K562 (cell line): ENCODE measurements around the gene ERMARD. TPM values are rescaled to one million over a fixed set of nuclear protein-coding genes. Genes with fewer than 3 reads are reported as not detected.

Experiments
- ATAC-seq: fragments of 200-7000 bp; cut with Tn5 transposase; 3 replicates; pipeline ENCODE4 v1.9.1; 2020; ENCODE audit warnings: moderate library complexity
- BruUV-seq: library from RNA; stranded (reverse); fragments of 400-500 nt; replicated peaks from 2 replicates; lab custom pipeline; 2021; lab: Mats Ljungman, UMichigan
- CTCF ChIA-PET: fragments of 300-600 bp; formaldehyde crosslinking; extraction: SDS; loops from one replicate; lab custom pipeline; 2021; ENCODE audit warnings: low intra/inter-chr PET ratio; lab: Yijun Ruan, JAX
- POLR2A ChIA-PET: fragments of 300-600, 350-650 bp; sonication (Branson Sonifier 250); formaldehyde crosslinking; extraction: SDS; loops from one replicate; lab custom pipeline; 2021; ENCODE audit warnings: antibody characterized with exemption, inconsistent platforms; lab: Yijun Ruan, JAX
- DNase-seq, 4 experiments: peaks; one replicate each; pipeline versions ENCODE4 v3.0.0 to v3.0.0-alpha.2; 2011 to 2018; ENCODE audit warnings: low spot score in 3 of 4, mixed read lengths in 3 of 4; ENCODE audit errors: extremely low read depth in 1 of 4
- FAIRE-seq: peaks from 2 replicates; lab custom pipeline; 2011; peaks lifted over from hg19 to GRCh38; lab: Jason Lieb, UNC
- H2AFZ ChIP-seq: 2 replicates; pipeline ENCODE4 v1.6.0; 2011; ENCODE audit warnings: low read depth, low read length, control low read depth, inconsistent platforms
- H3K27ac ChIP-seq: fragments of 200-600 bp; 3 replicates; pipeline ENCODE4 v1.8.0; 2011; ENCODE audit warnings: low read depth, mild to moderate bottlenecking, control low read depth, inconsistent platforms, low read length, moderate library complexity, mixed read lengths; ENCODE audit errors: extremely low read depth
- H3K27me3 ChIP-seq, 2 experiments: fragments of 300-600 bp in 1 of 2; 2 replicates in 1 of 2; 3 replicates in 1 of 2; pipeline versions ENCODE4 v1.6.0 to v1.8.0; 2011; ENCODE audit warnings: inconsistent platforms in 2 of 2, low read length in 2 of 2, mild to moderate bottlenecking in 1 of 2, mixed read lengths in 1 of 2, moderate library complexity in 1 of 2; ENCODE audit not compliant: control insufficient read depth in 2 of 2, insufficient read depth in 2 of 2
- H3K36me3 ChIP-seq: fragments of 300-600 bp; 3 replicates; pipeline ENCODE4 v1.8.0; 2011; ENCODE audit warnings: mild to moderate bottlenecking, low read length, inconsistent platforms; ENCODE audit not compliant: control insufficient read depth, insufficient read depth
- H3K4me1 ChIP-seq, 2 experiments: fragments of 200-600 bp in 1 of 2; replicated peaks in 1 of 2; 2 replicates in 1 of 2; 3 replicates in 1 of 2; pipeline versions ENCODE4 v1.5.1 to v1.8.0; 2011; ENCODE audit warnings: inconsistent platforms in 2 of 2, low read length in 2 of 2, mild to moderate bottlenecking in 1 of 2, mixed read lengths in 1 of 2, moderate library complexity in 1 of 2; ENCODE audit not compliant: control insufficient read depth in 2 of 2, insufficient read depth in 2 of 2
- H3K4me2 ChIP-seq: 2 replicates; pipeline ENCODE4 v1.6.1; 2011; ENCODE audit warnings: low read length, control low read depth, inconsistent platforms, mixed read lengths; ENCODE audit not compliant: insufficient read depth
- H3K4me3 ChIP-seq: fragments of 200-600 bp; sonication (generic), shearing (Covaris generic); 2 replicates; pipeline ENCODE4 v1.5.1; 2016; ENCODE audit warnings: control low read depth, inconsistent platforms
- H3K79me2 ChIP-seq: fragments of 200-600 bp; 3 replicates; pipeline ENCODE4 v1.8.0; 2011; ENCODE audit warnings: low read length, inconsistent platforms; ENCODE audit not compliant: control insufficient read depth, insufficient read depth
- H3K9ac ChIP-seq, 2 experiments: 2 replicates each; pipeline versions ENCODE4 v1.6.0 to v1.6.1; 2011; ENCODE audit warnings: low read depth in 2 of 2, low read length in 2 of 2, control low read depth in 1 of 2, inconsistent platforms in 1 of 2, mild to moderate bottlenecking in 1 of 2, mixed read lengths in 1 of 2; ENCODE audit not compliant: insufficient read depth in 1 of 2
- H3K9me1 ChIP-seq: one replicate; pipeline ENCODE4 v1.6.0; 2011; ENCODE audit warnings: inconsistent platforms, mild to moderate bottlenecking, low read length, moderate library complexity; ENCODE audit not compliant: control insufficient read depth, insufficient read depth
- H3K9me3 ChIP-seq: replicated peaks from 2 replicates; pipeline ENCODE4 v1.5.1; 2011; ENCODE audit warnings: low read depth, low read length, inconsistent platforms; ENCODE audit not compliant: control insufficient read depth, insufficient read depth
- H4K20me1 ChIP-seq: replicated peaks from 2 replicates; pipeline ENCODE4 v1.6.1; 2011; ENCODE audit warnings: low read length, inconsistent platforms, mixed read lengths; ENCODE audit not compliant: control insufficient read depth, insufficient read depth
- CBX2 ChIP-seq: fragments of 200-600 bp; sonication (generic); IDR thresholded peaks from one replicate; pipeline ENCODE4 v1.6.1; 2012; ENCODE audit warnings: mild to moderate bottlenecking, low read length, inconsistent platforms; ENCODE audit not compliant: insufficient read depth, poor library complexity, severe bottlenecking
- CTCF ChIP-seq, 3 experiments: IDR thresholded peaks in 2 of 3; conservative IDR thresholded peaks in 1 of 3; 2 replicates each; pipeline ENCODE4 v1.5.1; 2011 to 2012; ENCODE audit warnings: low read length in 3 of 3, mild to moderate bottlenecking in 3 of 3, control low read depth in 2 of 3, improper control_type of control experiment in 1 of 3, inconsistent platforms in 1 of 3, low read depth in 1 of 3, mixed read lengths in 1 of 3, moderate library complexity in 1 of 3; ENCODE audit not compliant: insufficient read depth in 2 of 3
- KAT7 ChIP-seq: sonication (generic); formaldehyde crosslinking; IDR thresholded peaks from 2 replicates; pipeline ENCODE4 v1.8.0; 2022; ENCODE audit warnings: missing genetic modification reagents, mild to moderate bottlenecking, borderline replicate concordance
- MBD2 ChIP-seq: sonication (generic); IDR thresholded peaks from 2 replicates; pipeline ENCODE4 v1.6.1; 2016; ENCODE audit warnings: low read depth, borderline replicate concordance
- POLR2B ChIP-seq: fragments of 450-650 bp; IDR thresholded peaks from 2 replicates; pipeline ENCODE4 v1.6.1; 2018; ENCODE audit warnings: low read depth; ENCODE audit not compliant: partially characterized antibody
- TBP ChIP-seq: optimal IDR thresholded peaks from 2 replicates; pipeline ENCODE3; 2011; ENCODE audit warnings: low read depth, low read length, improper control_type of control experiment
- ZNF347 ChIP-seq: fragments of 450-650 bp; formaldehyde crosslinking; IDR thresholded peaks from 2 replicates; pipeline ENCODE4 v1.4.0; 2020; ENCODE audit warnings: low read depth, mild to moderate bottlenecking, moderate library complexity
- ZNF75A ChIP-seq: fragments of 450-650 bp; formaldehyde crosslinking; IDR thresholded peaks from 2 replicates; pipeline ENCODE4 v1.4.0; 2020; ENCODE audit warnings: mild to moderate bottlenecking
- WGBS: fragments of 100-300 bp; shearing (Covaris generic); methylation state at CpG from one replicate; pipeline ENCODE4 v1.1.6; 2016; ENCODE audit warnings: low coverage, mixed read lengths; ENCODE audit not compliant: insufficient coverage; ENCODE audit errors: missing lambda C conversion rate; 5-methylcytosine and 5-hydroxymethylcytosine counted together
- in situ Hi-C: fragments of 300-500 bp; cut with MboI; formaldehyde crosslinking; loops from 4 replicates; pipeline ENCODE4 v1.15.0; 2018; ENCODE audit warnings: inconsistent platforms, mixed read lengths
- intact Hi-C: fragments of 100-400 bp; cut with micrococcal nuclease; formaldehyde crosslinking; loops from 2 replicates; pipeline ENCODE4 v1.14.2; 2022
- polyA plus RNA-seq, 8 experiments: library from polyadenylated mRNA; depleted of rRNA in 4 of 8; stranded (reverse) in 5 of 8; unstranded in 3 of 8; fragments of >200 nt; fragmentation: Nextera tagmentation in 2 of 8; fragmentation: Illumina TruSeq in 1 of 8; extraction: Ambion mirVana in 2 of 8; extraction: Trizol in 1 of 8; gene quantifications; 2 replicates each; pipeline versions ENCODE4 v1.2.1 to v1.2.3, GENCODE V29; 2011 to 2014; ENCODE audit warnings: inconsistent platforms in 1 of 8, missing spikeins in 1 of 8
- total RNA-seq, 7 experiments: library from RNA; depleted of rRNA in 6 of 7; stranded (reverse); fragments of >200 nt in 6 of 7; fragmentation: Illumina TruSeq in 2 of 7; extraction: Trizol in 2 of 7; gene quantifications; 2 replicates each; pipeline versions ENCODE4 v1.2.1 to v1.2.3, GENCODE V29; 2011 to 2021; ENCODE audit warnings: low replicate concordance in 1 of 7

The ERMARD gene
- total and polyA plus RNA-seq, 9 of the 15 experiments (the other 6 are each of a cell fraction or from before 2014, with no cell fraction given): 14.5 to 68.6 (median 27.7) TPM

GRCh38 chr6:169774347-169774746 is 22.9 kb downstream of the ERMARD start:
- BruUV-seq: no TSS peak
- peaks cover 0 to 3% of the 10 kb centered on the region in 2 experiments; a peak in 1 of 5 replicates for H3K4me1 ChIP-seq
- no peaks in the 10 kb centered on the region for H3K27me3 ChIP-seq
- ATAC-seq: no peak; the same call in 2 of the 3 replicates
- H3K4me3 ChIP-seq: no peak overlapping the region
- H3K36me3 ChIP-seq: peaks cover 33% of the 10 kb centered on the region; the same call in 2 of the 3 replicates
- FAIRE-seq: no peak
- in situ Hi-C loops (no loop called here), intact Hi-C loops (no loop called here)
- 90% methylated on average over 9 of the region's 9 CpGs for WGBS
- no peaks in the 10 kb centered on the region for H4K20me1 ChIP-seq
- POLR2A ChIA-PET: interaction anchor here (0.7 to 1.4 kb wide), 3 partner anchors 10 to 11 kb away, joined by 3 to 4 read pairs (median 4); no protein-coding TSS in a partner anchor
- no peak overlapping the region for H2AFZ ChIP-seq
- no peak overlapping the region for H3K4me2 ChIP-seq
- CTCF ChIA-PET: no interaction called here
- no peaks in the 10 kb centered on the region for H3K9me1 ChIP-seq
- TF ChIP-seq KAT7 (no peak), CBX2 (no peak), MBD2 (no peak), TBP (no peak), CTCF (IDR thresholded peaks at IDR 0.05 in 2 of 3, conservative IDR thresholded peaks at IDR 0.05 in 1 of 3; ENCODE audit: insufficient read depth in 2 of 3, low read depth in 1 of 3, low read length in 3 of 3) (0 out of 6 replicates have a peak, but pooled peaks of 1 of the 3 experiments have one; percentile 6), ZNF347 (CRISPR knock-in tag) (no peak), POLR2B (no peak), ZNF75A (CRISPR knock-in tag) (no peak)
- no peaks in the 10 kb centered on the region for H3K9me3 ChIP-seq
- no peak for DNase-seq
- peak overlapping the region in 1 of 2 experiments; percentile 40; a peak in 1 of 4 replicates for H3K9ac ChIP-seq
- no peak overlapping the region for H3K27ac ChIP-seq
- no peaks in the 10 kb centered on the region for H3K79me2 ChIP-seq
